HG03103 (cell line): ENCODE data around the gene UROS.

Source experiments
- ATAC-seq: cut with Tn5 transposase; IDR thresholded peaks from one replicate; pipeline ENCODE4 v1.9.1; 2021; ENCODE audit warnings: low read depth; ENCODE audit not compliant: unreplicated experiment

The UROS gene

DNA sequence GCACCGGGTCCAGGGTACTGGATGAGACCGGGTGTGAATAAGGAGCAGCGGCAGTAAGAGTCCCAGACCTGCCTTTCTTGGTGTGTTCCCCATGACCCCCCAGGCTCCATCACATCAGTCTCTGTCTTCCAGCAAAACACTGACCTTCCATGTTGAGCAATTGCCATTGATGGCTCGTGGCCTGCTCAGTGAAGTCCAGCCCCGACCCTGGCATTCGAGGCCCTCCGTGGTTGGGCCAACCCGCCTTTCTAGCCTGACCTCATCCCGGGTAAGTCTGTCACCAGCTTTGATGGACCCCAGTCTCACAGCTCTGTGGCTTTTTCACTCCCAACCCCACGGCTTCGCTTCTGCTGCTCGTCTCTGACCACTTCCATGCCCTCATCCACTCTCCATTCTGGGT is 53.9 kb downstream of the UROS start:
- no peak for ATAC-seq

DNA sequence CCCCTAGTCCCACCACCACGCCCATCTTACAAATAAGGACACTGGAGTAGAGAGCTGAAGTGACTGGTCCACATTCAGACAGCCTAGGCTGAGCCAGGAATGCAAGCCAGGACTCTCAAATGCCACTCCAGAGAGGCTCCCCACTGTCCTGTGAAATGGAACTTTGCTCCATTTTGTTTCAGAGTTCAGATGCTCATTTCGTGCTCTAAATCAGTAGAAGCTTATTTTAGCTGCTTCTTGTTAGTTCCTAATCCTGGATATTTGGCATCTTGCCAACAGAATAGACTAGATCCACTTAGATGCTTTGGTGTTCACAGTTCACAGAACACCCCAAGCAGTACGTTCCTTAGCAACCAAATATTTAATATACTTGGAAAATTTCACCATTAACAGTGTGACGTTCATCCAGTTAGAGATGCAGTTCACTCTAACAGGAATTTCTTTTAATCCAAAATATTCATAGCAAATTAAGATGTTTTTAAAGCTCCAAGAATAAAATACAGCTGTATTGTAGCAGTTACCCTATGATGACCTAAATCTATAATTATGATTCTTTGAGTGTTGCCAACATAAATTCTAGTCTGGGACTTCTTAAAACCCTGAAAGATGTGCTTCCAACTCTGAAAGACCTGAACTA is 54.7 kb downstream of the UROS start:
- ATAC-seq, result no peak

DNA sequence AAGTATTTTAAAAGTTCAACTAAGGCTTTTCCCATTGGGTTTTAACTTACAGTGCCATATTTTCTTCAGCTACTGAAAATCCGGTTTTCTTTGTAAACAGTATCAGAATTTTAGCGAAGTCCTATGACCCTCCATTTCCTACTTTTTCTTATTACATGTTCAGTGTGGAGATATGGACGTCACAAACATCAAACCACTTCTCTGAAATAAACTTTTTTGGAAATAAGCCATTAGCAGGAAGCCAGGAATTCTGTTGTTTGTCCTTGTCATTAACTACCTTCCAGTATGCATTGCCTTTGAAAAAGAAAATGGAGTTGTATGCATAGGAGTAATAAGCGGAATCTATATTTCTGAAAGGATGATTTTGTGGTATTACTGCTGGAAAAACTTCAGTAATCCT is 56.5 kb downstream of the UROS start:
- no peak for ATAC-seq

DNA sequence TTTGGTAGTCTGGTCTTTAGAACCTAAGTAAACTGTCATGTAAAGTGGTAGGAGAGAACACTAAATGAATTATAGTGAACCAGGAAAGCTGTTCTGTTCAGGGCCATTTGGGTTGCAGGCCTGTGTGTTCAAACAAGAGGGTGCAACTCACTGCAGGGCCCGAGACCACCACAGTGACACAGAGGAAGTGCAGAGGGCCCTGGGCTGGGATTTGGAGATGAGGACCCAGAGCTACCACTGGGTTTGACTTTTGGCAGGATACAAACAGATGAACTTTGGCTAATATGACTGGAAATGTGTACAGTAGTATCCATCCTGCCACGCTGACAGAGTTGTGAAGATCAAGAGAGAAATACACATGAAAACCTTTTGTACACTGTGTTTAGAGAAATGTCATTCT is 57.2 kb downstream of the UROS start:
- no peak for ATAC-seq

DNA sequence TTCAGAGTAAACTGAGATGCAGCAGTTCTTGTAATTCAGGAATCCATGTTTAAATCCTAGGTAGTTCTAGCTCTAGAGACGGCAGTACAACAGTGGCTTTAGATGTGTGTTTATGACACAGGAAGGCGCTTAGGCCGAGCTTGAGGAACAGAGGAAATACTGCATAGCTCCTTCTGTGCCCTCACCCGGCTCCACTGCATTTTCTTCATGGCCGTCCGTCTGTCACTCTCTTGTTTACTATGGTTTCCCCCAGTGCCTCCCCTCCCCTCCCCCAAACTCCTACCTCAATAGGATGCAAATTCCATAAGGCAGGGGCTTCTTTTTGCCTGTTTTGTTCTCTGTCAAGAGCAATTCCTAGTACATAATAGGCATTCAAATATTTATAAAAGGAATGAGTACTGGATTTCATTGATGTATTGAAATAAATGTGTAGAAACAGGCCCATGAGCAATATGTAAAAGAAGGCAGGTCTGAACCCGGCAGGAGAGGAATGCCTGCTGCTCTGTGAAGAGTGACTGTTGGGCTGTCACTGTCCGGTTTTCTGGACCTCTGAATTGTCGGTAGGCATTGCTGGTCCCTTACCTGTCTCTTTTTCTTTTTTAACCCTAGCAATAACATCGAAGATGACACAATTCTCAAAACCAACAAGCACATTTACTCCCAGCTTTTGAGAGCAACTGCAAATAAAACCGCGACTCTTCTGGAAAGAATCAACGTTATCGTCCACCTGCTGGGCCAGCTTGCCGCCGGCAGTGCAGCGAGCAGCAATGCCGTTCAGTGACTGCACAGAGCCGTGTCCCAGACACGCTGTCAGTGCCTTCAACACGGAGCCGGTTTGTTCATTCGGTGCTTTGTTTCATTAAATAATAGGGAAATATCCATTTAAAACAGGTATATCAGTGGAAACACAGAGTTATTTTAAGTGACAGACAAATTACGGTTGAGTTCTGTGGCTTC is 60.1 kb downstream of the UROS start:
- no peak for ATAC-seq

DNA sequence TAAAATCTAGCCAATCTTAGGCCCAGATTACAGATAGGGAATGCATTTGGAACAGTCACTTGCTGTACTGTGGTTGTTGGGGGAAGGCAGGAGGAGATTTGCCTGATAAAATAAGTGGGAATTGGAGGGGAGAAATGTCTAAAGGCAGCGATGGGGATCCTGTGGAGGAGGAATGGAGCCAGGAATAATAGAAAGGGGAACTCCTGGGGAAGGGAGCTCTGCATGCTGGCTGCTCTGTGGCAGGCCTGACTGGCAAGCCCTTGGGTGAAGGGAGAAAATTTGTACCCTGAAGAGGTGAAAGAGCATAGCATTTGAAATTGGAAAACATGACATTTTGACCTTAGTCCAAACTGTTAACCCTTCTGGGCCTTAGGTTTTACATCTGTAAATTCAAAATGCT is 61.1 kb downstream of the UROS start:
- no peak for ATAC-seq

DNA sequence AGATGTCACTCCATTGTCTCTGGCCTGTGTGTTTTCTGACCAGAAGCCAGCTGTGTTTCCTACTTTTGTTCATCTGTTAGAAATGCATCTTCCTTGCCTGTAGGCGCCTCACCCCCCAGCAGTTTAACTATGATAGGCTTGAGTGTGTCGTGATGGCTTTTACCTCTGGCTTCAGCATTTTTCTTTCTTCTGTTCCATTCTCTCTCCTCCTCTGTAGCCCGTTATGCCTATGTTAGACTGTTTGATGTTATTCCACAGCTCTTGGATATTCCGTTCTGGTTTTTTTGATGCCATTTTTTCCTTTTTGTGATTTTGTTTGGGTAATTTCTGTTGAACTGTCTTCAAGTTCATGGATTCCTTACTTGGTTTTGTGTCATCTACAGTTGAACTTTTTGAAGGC is 65.3 kb downstream of the UROS start:
- ATAC-seq, result no peak

DNA sequence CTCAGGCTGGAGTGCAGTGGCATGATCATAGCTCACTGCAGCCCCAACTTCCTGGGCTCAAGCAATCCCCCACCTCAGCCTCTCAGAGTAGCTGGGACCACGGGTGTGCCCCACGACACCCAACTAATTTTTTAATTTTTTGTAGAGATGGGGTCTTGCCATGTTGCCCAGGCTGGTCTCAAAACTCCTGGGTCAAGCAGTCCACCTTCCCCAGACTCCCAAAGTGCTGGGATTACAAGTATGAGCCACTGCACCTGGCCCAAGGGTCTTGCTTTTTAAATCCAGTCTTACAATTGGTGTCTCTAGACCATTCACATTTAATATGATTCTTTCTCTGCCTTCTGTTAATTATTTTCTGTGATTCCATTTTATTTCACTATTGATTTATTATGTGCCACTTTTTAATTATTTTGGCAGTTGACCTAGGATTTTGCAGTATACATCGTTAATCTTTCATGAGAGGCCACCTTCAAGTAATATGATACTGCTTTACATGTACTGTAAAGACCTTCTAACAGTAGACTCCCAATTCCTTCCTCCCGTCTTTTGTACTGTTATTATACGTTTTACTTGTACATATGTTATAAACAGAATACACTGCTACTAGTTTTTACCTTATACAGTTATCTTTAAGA is 66.1 kb downstream of the UROS start:
- ATAC-seq, result no peak

DNA sequence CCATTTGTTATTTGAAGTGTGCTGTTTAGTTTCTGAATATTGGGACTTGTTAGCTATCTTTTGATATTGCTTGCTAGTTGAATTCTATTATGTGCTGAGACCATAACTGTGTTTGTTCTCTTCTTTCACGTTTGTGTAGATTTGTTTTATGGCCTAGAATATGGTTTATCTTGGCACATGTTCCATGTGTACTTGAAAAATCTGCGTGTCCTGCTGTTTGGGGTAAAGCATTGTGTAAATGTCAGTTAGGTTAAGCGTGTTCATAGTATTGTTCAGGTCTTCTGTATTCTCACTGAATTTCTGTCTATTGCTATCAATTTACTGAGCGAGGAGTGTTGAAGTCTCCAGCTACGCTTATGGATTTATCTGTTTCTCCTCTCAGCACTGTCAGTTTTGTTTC is 66.9 kb downstream of the UROS start:
- no peak for ATAC-seq

DNA sequence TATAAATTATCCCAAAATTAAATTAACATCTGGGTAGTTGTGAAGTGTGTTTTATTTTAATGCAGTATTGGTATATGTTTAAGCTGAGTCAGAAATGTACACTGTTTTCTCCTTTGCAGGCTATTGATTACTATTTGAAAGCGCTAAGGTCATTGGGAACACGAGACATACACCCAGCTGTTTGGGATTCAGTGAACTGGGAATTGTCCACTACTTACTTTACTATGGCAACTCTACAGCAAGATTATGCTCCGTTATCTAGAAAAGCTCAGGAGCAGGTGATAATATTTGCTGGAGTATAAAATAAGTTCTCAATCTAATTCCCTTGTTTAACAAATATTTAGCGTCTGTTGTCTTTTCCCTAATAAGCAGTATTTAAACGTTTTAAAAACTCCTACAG is 75.6 kb downstream of the UROS start:
- no peak for ATAC-seq

DNA sequence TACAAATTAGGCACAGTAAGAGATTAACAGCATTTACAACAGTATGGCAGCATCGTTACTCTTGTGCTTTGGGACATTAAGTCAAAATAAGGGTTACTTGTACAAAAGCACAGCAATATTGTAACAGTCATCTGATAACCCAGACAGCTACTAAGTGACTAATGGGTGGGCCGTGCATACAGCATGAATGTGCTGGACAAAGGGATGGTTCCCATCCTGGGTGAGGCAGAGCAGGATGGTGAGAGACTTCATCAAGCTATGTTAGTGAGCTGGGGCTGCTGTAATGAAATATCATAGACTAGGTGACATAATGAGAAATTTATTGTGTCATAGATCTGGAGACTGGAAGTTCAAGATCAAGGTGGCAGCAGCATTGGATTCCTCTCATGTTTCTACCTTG is 78.1 kb downstream of the UROS start:
- no peak for ATAC-seq

DNA sequence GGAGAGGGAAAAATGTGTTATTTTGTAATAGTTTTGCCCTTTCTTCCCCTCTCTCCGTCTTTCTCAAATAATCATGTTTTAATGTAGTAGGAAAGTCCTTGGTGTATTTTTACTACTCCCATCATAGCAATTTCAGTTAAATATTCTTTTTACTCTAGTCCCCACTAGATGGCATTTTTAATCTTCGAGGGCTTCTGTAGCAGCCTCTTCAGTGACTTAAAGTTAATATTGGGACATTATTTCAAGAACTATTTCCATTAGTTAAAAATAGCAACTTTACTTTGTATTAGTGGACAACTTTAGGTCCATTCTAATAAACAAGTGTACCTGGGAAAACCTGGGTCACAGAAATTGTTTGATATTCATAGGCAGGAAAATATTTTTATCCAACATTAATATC is 80.6 kb downstream of the UROS start:
- ATAC-seq, result no peak

DNA sequence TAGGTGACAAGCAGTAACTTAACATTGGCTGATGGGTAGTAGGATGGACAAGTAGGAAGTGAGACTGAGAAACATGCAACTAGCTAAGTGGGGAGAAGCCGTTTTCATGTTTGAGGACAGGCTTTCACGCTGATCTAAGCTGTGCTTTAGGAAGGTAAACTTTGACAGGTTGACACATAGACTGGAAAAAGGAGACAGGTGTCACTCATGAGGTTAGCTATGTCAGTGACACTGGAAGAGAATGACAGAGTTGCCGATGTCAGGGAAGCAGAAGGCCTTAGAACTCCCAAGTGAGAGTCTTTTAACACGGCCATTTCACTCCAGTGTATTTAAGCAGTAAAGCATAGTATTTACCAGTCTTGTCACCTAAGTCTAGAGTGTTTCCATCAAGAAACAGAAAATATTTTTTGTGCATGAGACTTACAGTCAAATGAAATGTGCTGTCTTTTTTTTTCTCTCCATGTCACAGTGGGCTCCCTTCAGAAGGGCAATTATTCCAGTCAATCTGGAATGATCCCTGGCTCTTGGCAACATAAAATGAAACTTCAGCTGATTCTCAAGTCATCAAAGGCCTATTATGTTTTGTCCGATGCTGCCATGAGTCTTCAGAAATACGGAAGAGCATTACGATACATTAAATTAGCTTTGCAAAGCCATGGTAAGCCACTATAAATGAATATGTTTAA is 82.9 kb downstream of the UROS start:
- ATAC-seq, result no peak
